ENCODE results near the gene PCDHGB1. TPM values are rescaled to one million over a fixed set of nuclear protein-coding genes. Genes with fewer than 3 reads are reported as not detected.

PCDHGB1 gene
- total and polyA plus RNA-seq, 2 experiments from 2014 or later, result 0.16 to 0.86 TPM

DNA sequence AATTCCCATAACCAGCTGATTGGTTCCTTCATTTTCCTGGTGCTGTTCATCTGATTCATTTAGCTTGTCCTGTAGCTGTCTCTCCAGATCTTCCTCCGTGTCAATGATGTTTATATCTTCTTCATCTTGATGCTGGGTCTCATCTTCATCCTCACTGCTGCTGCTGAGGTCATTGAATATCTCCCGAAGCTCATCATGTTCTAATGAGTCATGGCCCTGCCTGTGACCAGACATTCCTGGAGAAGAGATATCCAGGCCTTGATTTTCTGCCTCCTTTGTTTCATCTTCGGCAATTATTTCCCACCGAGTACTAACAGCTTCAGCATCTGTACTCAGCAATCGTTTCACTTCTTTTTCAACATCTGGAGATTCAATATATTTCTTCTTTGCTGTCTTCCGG lies 30.7 kb upstream of the PCDHGB1 start:
- peak overlapping the region; percentile 95 for H3K4me2 ChIP-seq (ENCODE audit: unreplicated experiment)
- TF ChIP-seq EZH2 (IDR thresholded peaks at IDR 0.05; ENCODE audit: insufficient read depth, poor library complexity, severe bottlenecking) (no peak), EZH2phosphoT487 (IDR thresholded peaks at IDR 0.05; ENCODE audit: insufficient read depth, low read depth) (no peak)
- peaks cover 59% of the 10 kb centered on the region for H3K79me2 ChIP-seq (ENCODE audit: insufficient read depth)
- peaks cover 31% of the 10 kb centered on the region for H3F3A ChIP-seq (ENCODE audit: insufficient read depth)
- no peak overlapping the region for H3K9ac ChIP-seq
- DNase-seq, result peak; percentile 18
- H4K20me1 ChIP-seq (ENCODE audit: insufficient read depth), result peaks cover 8% of the 10 kb centered on the region; the same call in 1 of the 2 replicates
- no peak overlapping the region for H2AFZ ChIP-seq
- H3K9me2 ChIP-seq (ENCODE audit: insufficient read depth), result no peaks in the 10 kb centered on the region
- peaks cover 7% of the 10 kb centered on the region for H3K9me3 ChIP-seq (ENCODE audit: low read depth)
- H3K4me3 ChIP-seq, result peak overlapping the region; percentile 78
- in situ Hi-C loops (cut with MboI), result no loop called here
- no peak overlapping the region for H3K27ac ChIP-seq
- H3K36me3 ChIP-seq (ENCODE audit: low read depth), result peaks cover 54% of the 10 kb centered on the region
- H3K4me1 ChIP-seq (ENCODE audit: insufficient read depth), result no peaks in the 10 kb centered on the region
- 94 to 97% methylated on average over 6 of the region's 6 CpGs for WGBS, 2 experiments (ENCODE audit: low coverage in 1 of 2, low lambda C conversion rate in 2 of 2, missing lambda C conversion rate in 2 of 2)
- H3K27me3 ChIP-seq (replicated peaks; ENCODE audit: insufficient read depth), result no peaks in the 10 kb centered on the region

DNA sequence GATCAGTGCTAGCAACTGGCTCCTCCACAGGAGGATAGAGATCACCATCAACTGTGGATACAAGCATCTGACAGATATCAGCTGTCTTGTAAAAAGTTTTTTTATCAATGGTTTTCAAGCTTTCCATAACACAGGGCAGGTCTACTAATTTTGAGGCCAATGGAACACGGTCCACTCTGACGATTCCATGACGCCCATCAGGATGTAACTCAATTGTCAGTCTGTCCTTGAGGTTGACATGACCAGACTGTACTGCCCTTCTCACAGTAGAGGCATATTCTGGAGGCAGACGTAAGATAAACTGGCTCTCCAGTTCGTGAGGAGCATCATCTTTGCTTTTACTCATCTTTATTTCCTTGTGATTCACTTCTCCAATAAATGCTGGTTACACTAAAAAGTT lies 30.2 kb upstream of the PCDHGB1 start:
- peak overlapping the region; percentile 92; the same call in 1 of the 2 replicates for H3K27ac ChIP-seq
- in situ Hi-C loops (cut with MboI), result no loop called here
- H3K4me2 ChIP-seq (ENCODE audit: unreplicated experiment), result peak overlapping the region; percentile 95
- no peaks in the 10 kb centered on the region for H3K4me1 ChIP-seq (ENCODE audit: insufficient read depth)
- WGBS, 2 experiments (ENCODE audit: low coverage in 1 of 2, low lambda C conversion rate in 2 of 2, missing lambda C conversion rate in 2 of 2), result 66% methylated on average over 5 of the region's 5 CpGs
- peak overlapping the region; percentile 91 for H3K9ac ChIP-seq
- H3K4me3 ChIP-seq, result peak overlapping the region; percentile 78
- no peaks in the 10 kb centered on the region for H3K9me2 ChIP-seq (ENCODE audit: insufficient read depth)
- DNase-seq, result no peak
- H4K20me1 ChIP-seq (ENCODE audit: insufficient read depth), result peaks cover 8% of the 10 kb centered on the region; the same call in 1 of the 2 replicates
- peaks cover 29% of the 10 kb centered on the region for H3F3A ChIP-seq (ENCODE audit: insufficient read depth)
- peaks cover 54% of the 10 kb centered on the region for H3K79me2 ChIP-seq (ENCODE audit: insufficient read depth)
- TF ChIP-seq EZH2 (IDR thresholded peaks at IDR 0.05; ENCODE audit: insufficient read depth, poor library complexity, severe bottlenecking) (no peak), EZH2phosphoT487 (IDR thresholded peaks at IDR 0.05; ENCODE audit: insufficient read depth, low read depth) (no peak)
- H3K36me3 ChIP-seq (ENCODE audit: low read depth), result peaks cover 50% of the 10 kb centered on the region
- H3K9me3 ChIP-seq (ENCODE audit: low read depth), result peaks cover 7% of the 10 kb centered on the region
- H2AFZ ChIP-seq, result no peak overlapping the region
- no peaks in the 10 kb centered on the region for H3K27me3 ChIP-seq (replicated peaks; ENCODE audit: insufficient read depth)

GRCh38 chr5:141320225-141321169 lies 29.4 kb upstream of the PCDHGB1 start, which contains the start of gene TAF7:
Gene TAF7 (minus strand): TSS chr5:141320784. CDS start chr5:141320044, 740 bp downstream.
- H3K9me2 ChIP-seq (ENCODE audit: insufficient read depth), result no peaks in the 10 kb centered on the region
- H4K20me1 ChIP-seq (ENCODE audit: insufficient read depth), result peaks cover 8% of the 10 kb centered on the region; the same call in 1 of the 2 replicates
- peak within 1 kb of the TSS; percentile 78 for H3K4me3 ChIP-seq
- peak within 1 kb of the TSS; percentile 98 for H2AFZ ChIP-seq
- 1 to 2% methylated on average over 67 of the region's 67 CpGs for WGBS, 2 experiments (ENCODE audit: low coverage in 1 of 2, low lambda C conversion rate in 2 of 2, missing lambda C conversion rate in 2 of 2)
- H3K4me2 ChIP-seq (ENCODE audit: unreplicated experiment), result peak within 1 kb of the TSS; percentile 95
- H3K9me3 ChIP-seq (ENCODE audit: low read depth), result peaks cover 7% of the 10 kb centered on the region
- peak; percentile 97 for DNase-seq
- H3K27me3 ChIP-seq (replicated peaks; ENCODE audit: insufficient read depth), result no peaks in the 10 kb centered on the region
- H3K27ac ChIP-seq, result peak within 1 kb of the TSS; percentile 92
- H3F3A ChIP-seq (ENCODE audit: insufficient read depth), result peaks cover 28% of the 10 kb centered on the region
- peaks cover 46% of the 10 kb centered on the region for H3K79me2 ChIP-seq (ENCODE audit: insufficient read depth)
- in situ Hi-C loops (cut with MboI), result no loop called here
- TF ChIP-seq EZH2 (IDR thresholded peaks at IDR 0.05; ENCODE audit: insufficient read depth, poor library complexity, severe bottlenecking), result no peak
- TF ChIP-seq EZH2phosphoT487 (IDR thresholded peaks at IDR 0.05; ENCODE audit: insufficient read depth, low read depth), result no peak
- peaks cover 42% of the 10 kb centered on the region for H3K36me3 ChIP-seq (ENCODE audit: low read depth)
- peak within 1 kb of the TSS; percentile 91 for H3K9ac ChIP-seq
- H3K4me1 ChIP-seq (ENCODE audit: insufficient read depth), result no peaks in the 10 kb centered on the region

DNA sequence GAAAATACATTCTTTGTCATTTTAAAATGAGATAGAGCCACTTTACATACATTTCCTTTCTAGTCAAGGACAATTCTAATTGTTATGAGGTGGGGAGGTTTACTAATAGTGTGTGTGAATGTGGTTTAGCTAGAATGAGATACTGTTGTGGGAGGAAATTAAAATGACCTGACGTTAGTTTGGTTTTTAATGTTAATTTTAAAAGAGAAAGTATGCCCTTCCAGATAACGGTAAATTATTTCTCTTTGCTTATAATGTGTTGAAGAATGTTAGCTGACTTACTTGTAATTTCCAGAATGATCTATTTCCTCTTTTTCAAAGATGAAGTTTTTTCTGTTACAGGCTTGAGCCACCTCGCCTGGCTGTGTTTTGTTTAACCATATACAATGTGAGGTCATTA lies 27.6 kb upstream of the PCDHGB1 start:
- no peaks in the 10 kb centered on the region for H3K4me1 ChIP-seq (ENCODE audit: insufficient read depth)
- H3K79me2 ChIP-seq (ENCODE audit: insufficient read depth), result peaks cover 28% of the 10 kb centered on the region
- no peak for DNase-seq
- H3K9me3 ChIP-seq (ENCODE audit: low read depth), result peaks cover 7% of the 10 kb centered on the region
- H3F3A ChIP-seq (ENCODE audit: insufficient read depth), result peaks cover 28% of the 10 kb centered on the region
- peaks cover 24% of the 10 kb centered on the region for H3K36me3 ChIP-seq (ENCODE audit: low read depth)
- H3K4me3 ChIP-seq, result no peak overlapping the region
- no peak overlapping the region for H3K4me2 ChIP-seq (ENCODE audit: unreplicated experiment)
- no peak overlapping the region for H2AFZ ChIP-seq
- no peaks in the 10 kb centered on the region for H3K9me2 ChIP-seq (ENCODE audit: insufficient read depth)
- 78 to 80% methylated on average over 3 of the region's 3 CpGs for WGBS, 2 experiments (ENCODE audit: low coverage in 1 of 2, low lambda C conversion rate in 2 of 2, missing lambda C conversion rate in 2 of 2)
- no peaks in the 10 kb centered on the region for H3K27me3 ChIP-seq (replicated peaks; ENCODE audit: insufficient read depth)
- no peak overlapping the region for H3K27ac ChIP-seq
- in situ Hi-C loops (cut with MboI), result no loop called here
- peaks cover 8% of the 10 kb centered on the region; the same call in 1 of the 2 replicates for H4K20me1 ChIP-seq (ENCODE audit: insufficient read depth)
- TF ChIP-seq EZH2phosphoT487 (IDR thresholded peaks at IDR 0.05; ENCODE audit: insufficient read depth, low read depth), result no peak
- TF ChIP-seq EZH2 (IDR thresholded peaks at IDR 0.05; ENCODE audit: insufficient read depth, poor library complexity, severe bottlenecking), result no peak
- H3K9ac ChIP-seq, result no peak overlapping the region
